OCI-LY7 (cell line): ENCODE measurements around the gene FAM149B1. TPM values are rescaled to one million over a fixed set of nuclear protein-coding genes. Genes with fewer than 3 reads are reported as not detected.
A peak's percentile ranks its signal among the peaks of the same experiment; 100 is the strongest.

Source experiments
- BruUV-seq: library from RNA; stranded (reverse); fragments of 400-500 nt; replicated peaks from 2 replicates; lab custom pipeline; 2021; lab: Mats Ljungman, UMichigan
- CTCF ChIA-PET: fragments of 300-600 bp; sonication (Branson Sonifier 250); formaldehyde crosslinking; loops from one replicate; lab custom pipeline; 2022; ENCODE audit warnings: antibody characterized with exemption; ENCODE audit not compliant: unreplicated experiment; lab: Charles Lee
- POLR2A ChIA-PET: fragments of 300-600 bp; sonication (Branson Sonifier 250); formaldehyde crosslinking; loops from one replicate; lab custom pipeline; 2022; ENCODE audit warnings: antibody characterized with exemption; lab: Charles Lee
- DNase-seq: peaks from one replicate; pipeline ENCODE4 v3.0.0-alpha.2; 2015; ENCODE audit warnings: low spot score
- H2AFZ ChIP-seq: fragments of 200-600 bp; sonication (generic), shearing (Covaris generic); 2 replicates; pipeline ENCODE4 v1.6.1; 2014; ENCODE audit warnings: mild to moderate bottlenecking, antibody characterized with exemption, low read length, moderate library complexity
- H3K27ac ChIP-seq: fragments of 200-600 bp; sonication (generic); 2 replicates; pipeline ENCODE4 v1.5.1; 2014; ENCODE audit warnings: mixed run types, low read depth, mild to moderate bottlenecking, moderate library complexity, low read length, inconsistent platforms; ENCODE audit not compliant: poor library complexity, severe bottlenecking
- H3K36me3 ChIP-seq: fragments of 200-600 bp; sonication (generic); 2 replicates; pipeline ENCODE4 v1.6.1; 2014; ENCODE audit warnings: mild to moderate bottlenecking, antibody characterized with exemption, low read length, moderate library complexity, mixed read lengths; ENCODE audit not compliant: insufficient read depth
- H3K4me1 ChIP-seq: fragments of 200-600 bp; sonication (generic); 2 replicates; pipeline ENCODE4 v1.5.1; 2014; ENCODE audit warnings: mild to moderate bottlenecking, low read length; ENCODE audit not compliant: insufficient read depth, poor library complexity, severe bottlenecking
- H3K4me2 ChIP-seq: fragments of 200-600 bp; sonication (generic); 2 replicates; pipeline ENCODE4 v1.6.1; 2014; ENCODE audit warnings: mild to moderate bottlenecking, low read length
- H3K4me3 ChIP-seq: fragments of 200-600 bp; sonication (generic); 2 replicates; pipeline ENCODE4 v1.5.1; 2014; ENCODE audit warnings: mild to moderate bottlenecking, low read depth, low read length; ENCODE audit not compliant: poor library complexity, severe bottlenecking
- H3K79me2 ChIP-seq: fragments of 200-600 bp; sonication (generic); 2 replicates; pipeline ENCODE4 v1.6.1; 2016; ENCODE audit warnings: low read depth, mild to moderate bottlenecking, low read length, moderate library complexity, mixed read lengths; ENCODE audit not compliant: insufficient read depth
- H3K9me2 ChIP-seq: fragments of 200-600 bp; sonication (generic); 2 replicates; pipeline ENCODE4 v1.6.1; 2016; ENCODE audit warnings: mild to moderate bottlenecking, low read length, mixed read lengths; ENCODE audit not compliant: insufficient read depth
- H3K9me3 ChIP-seq: fragments of 200-600 bp; sonication (generic); 2 replicates; pipeline ENCODE4 v1.6.1; 2014; ENCODE audit warnings: mild to moderate bottlenecking, mixed run types, low read length, mixed read lengths
- H4K20me1 ChIP-seq: fragments of 200-600 bp; sonication (generic); 2 replicates; pipeline ENCODE4 v1.6.1; 2014; ENCODE audit warnings: mild to moderate bottlenecking, antibody characterized with exemption, low read length, moderate library complexity, mixed read lengths; ENCODE audit not compliant: insufficient read depth
- CTCF ChIP-seq: fragments of 200-600 bp; sonication (generic); conservative IDR thresholded peaks from 2 replicates; pipeline ENCODE4 v1.5.1; 2014; ENCODE audit warnings: mild to moderate bottlenecking, antibody characterized with exemption, low read length, moderate library complexity, mixed read lengths
- EZH2phosphoT487 ChIP-seq: fragments of 200-600 bp; sonication (generic); IDR thresholded peaks from 2 replicates; pipeline ENCODE4 v1.6.1; 2018; ENCODE audit warnings: low read depth, borderline replicate concordance, mild to moderate bottlenecking, mixed run types, antibody characterized with exemption, low read length, moderate library complexity, mixed read lengths
- intact Hi-C: fragments of 100-400 bp; cut with micrococcal nuclease; formaldehyde crosslinking; loops from one replicate; pipeline ENCODE4 v1.10.0; 2022; ENCODE audit not compliant: unreplicated experiment
- total RNA-seq, 2 experiments: library from RNA; depleted of rRNA in 1 of 2; stranded (reverse); fragments of >200 nt in 1 of 2; shearing (Covaris generic) in 1 of 2; gene quantifications; 2 replicates each; pipeline ENCODE4 v1.2.3, GENCODE V29; 2014 to 2022

Gene FAM149B1
- total RNA-seq, 2 experiments from 2014 or later = 14.7 to 18.5 TPM

DNA sequence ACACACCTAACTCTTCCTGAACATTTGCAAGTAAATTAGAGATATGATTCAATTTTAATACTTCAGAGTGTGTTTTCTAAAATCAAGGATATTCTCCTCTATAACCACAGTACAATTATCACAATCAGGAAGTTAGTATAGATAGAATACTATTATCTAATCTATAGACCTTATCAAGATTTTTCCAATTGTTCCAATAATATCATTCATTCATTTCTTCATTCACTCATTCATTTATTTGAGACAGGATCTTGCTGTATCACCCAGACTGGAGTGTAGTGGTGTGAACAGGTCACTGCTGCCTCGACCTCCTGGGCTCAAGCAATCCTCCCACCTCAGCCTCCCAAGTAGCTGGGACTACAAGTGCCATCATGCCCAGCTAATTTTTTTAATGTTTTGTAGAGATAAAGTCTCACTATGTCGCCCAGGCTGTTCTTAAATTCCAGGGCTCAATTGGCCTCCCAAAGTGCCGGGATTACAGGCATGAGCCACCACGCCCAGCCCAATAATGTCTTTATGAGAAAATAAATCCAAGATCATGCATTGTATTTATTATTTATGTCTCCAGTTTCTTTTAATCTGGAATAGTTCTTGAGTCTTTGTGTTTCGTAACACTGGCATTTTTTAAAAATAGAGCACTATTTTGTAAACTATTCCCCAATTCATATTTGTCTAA, 95.1 kb downstream of the FAM149B1 start:
- Histone ChIP-seq H3K9me2 (no peaks in the 10 kb centered on the region), H3K4me1 (no peaks in the 10 kb centered on the region), H3K9me3 (peaks cover 17% of the 10 kb centered on the region; the same call in 1 of the 2 replicates), H2AFZ (no peak overlapping the region), H3K27ac (no peak overlapping the region), H3K4me2 (no peak overlapping the region), H4K20me1 (no peaks in the 10 kb centered on the region), H3K36me3 (no peaks in the 10 kb centered on the region), H3K79me2 (no peaks in the 10 kb centered on the region), H3K4me3 (no peak overlapping the region)
- intact Hi-C loops = loop anchor here (10.0 kb wide), 1 partner anchor 262 kb away; no protein-coding TSS in a partner anchor
- no peak for DNase-seq
- CTCF ChIA-PET = no interaction called here
- TF ChIP-seq EZH2phosphoT487 (no peak), CTCF (no peak)
- POLR2A ChIA-PET = no interaction called here
- no TSS peak for BruUV-seq

- H2AFZ ChIP-seq = no peak overlapping the region
- H3K9me2 ChIP-seq = no peaks in the 10 kb centered on the region
- peak; percentile 37 for DNase-seq
- no peak overlapping the region for H3K4me3 ChIP-seq
- POLR2A ChIA-PET = interaction anchor here (0.5 to 0.9 kb wide), 3 partner anchors 13 to 473 kb away, joined by 3 to 5 read pairs (median 4); no protein-coding TSS in a partner anchor
- H3K27ac ChIP-seq = no peak overlapping the region
- H3K4me2 ChIP-seq = no peak overlapping the region
- no peaks in the 10 kb centered on the region for H3K4me1 ChIP-seq
- no peaks in the 10 kb centered on the region for H3K79me2 ChIP-seq
- intact Hi-C loops = loop anchor here (1.0 to 10.0 kb wide), 2 partner anchors 261 to 380 kb away; no protein-coding TSS in a partner anchor
- TF ChIP-seq CTCF (peak; percentile 90), EZH2phosphoT487 (no peak)
- H3K36me3 ChIP-seq = no peaks in the 10 kb centered on the region
- no TSS peak for BruUV-seq
- CTCF ChIA-PET = no interaction called here
- peaks cover 17% of the 10 kb centered on the region; the same call in 1 of the 2 replicates for H3K9me3 ChIP-seq
- no peaks in the 10 kb centered on the region for H4K20me1 ChIP-seq
These were observed 95.9 kb downstream of the FAM149B1 start for GRCh38 chr10:73263693-73264347.

DNA sequence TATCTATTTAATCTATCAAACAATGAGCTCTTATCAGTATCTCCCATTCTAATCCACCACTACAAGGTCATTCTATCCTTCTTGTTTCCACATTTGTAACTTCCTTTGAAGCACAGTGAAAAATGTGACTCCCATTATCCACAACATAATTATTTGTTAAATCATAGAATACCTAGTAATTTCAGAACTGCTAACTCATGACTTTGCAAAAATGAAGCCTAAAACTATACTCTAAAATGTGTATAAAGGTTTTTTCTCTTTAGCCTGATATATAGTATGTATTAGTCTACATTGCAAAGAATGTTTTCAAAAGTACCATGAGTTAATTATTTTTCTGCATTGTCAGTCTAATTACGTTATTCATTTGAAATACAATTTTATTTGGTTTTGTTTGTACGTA, 96.5 kb downstream of the FAM149B1 start:
- Histone ChIP-seq H3K79me2 (no peaks in the 10 kb centered on the region), H3K36me3 (no peaks in the 10 kb centered on the region), H3K4me1 (no peaks in the 10 kb centered on the region), H3K9me2 (no peaks in the 10 kb centered on the region), H3K9me3 (peaks cover 13% of the 10 kb centered on the region; the same call in 1 of the 2 replicates), H2AFZ (no peak overlapping the region), H3K4me3 (no peak overlapping the region), H3K27ac (no peak overlapping the region), H4K20me1 (no peaks in the 10 kb centered on the region), H3K4me2 (no peak overlapping the region)
- intact Hi-C loops = loop anchor here (1.0 to 10.0 kb wide), 2 partner anchors 260 to 380 kb away; no protein-coding TSS in a partner anchor
- POLR2A ChIA-PET = interaction anchor here (0.5 to 0.9 kb wide), 3 partner anchors 14 to 473 kb away, joined by 3 to 5 read pairs (median 4); no protein-coding TSS in a partner anchor
- no TSS peak for BruUV-seq
- no peak for TF ChIP-seq CTCF
- no peak for TF ChIP-seq EZH2phosphoT487
- DNase-seq = no peak
- CTCF ChIA-PET = no interaction called here
